Keratinocyte (primary cell): Measurements from ENCODE around the gene TNXB.

Source experiments
- EZH2 ChIP-seq: IDR thresholded peaks from one replicate; pipeline ENCODE4 v1.6.1; 2012; ENCODE audit warnings: inconsistent platforms, mild to moderate bottlenecking, low read length, moderate library complexity
- TF ChIP-seq, protein P1 (sequence below), 3 experiments: IDR thresholded peaks in 1 of 3; conservative IDR thresholded peaks in 1 of 3; optimal IDR thresholded peaks in 1 of 3; 2 replicates in 2 of 3; 3 replicates in 1 of 3; pipeline versions ENCODE3 to v1.5.1; 2011; ENCODE audit warnings: low read length in 3 of 3, mild to moderate bottlenecking in 3 of 3, moderate library complexity in 2 of 3, control low read depth in 1 of 3, inconsistent platforms in 1 of 3; ENCODE audit not compliant: insufficient read depth in 2 of 3; ENCODE audit errors: extremely low read depth in 1 of 3

DNA sequence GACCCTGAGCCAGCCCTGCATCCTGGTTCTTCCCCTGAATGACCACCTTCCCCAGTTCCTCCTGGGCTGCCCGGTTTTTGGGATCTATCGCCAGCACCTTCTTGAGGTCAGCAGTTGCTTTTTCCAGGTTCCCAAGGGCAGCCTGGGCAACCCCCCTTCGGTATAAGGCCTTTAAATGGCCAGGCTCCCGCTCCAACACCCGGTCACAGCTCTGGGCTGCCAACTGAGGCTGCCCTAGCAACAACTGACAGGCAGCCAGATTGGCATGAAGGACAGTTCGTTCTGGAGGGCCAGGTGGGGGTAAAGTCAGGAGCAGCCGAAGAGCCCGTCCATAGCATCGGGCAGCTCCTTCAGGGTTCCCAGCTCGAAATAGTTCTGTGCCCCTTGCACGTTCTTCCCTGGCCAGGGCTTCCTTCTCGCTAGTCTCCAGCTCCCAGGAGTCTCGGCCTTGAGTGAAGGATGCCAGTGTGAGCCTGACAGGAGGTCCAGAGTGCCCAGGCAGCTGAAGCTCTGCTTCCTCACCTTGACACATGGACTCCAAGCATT is 19.7 kb upstream of the TNXB start:
- TF ChIP-seq, protein P1, sequence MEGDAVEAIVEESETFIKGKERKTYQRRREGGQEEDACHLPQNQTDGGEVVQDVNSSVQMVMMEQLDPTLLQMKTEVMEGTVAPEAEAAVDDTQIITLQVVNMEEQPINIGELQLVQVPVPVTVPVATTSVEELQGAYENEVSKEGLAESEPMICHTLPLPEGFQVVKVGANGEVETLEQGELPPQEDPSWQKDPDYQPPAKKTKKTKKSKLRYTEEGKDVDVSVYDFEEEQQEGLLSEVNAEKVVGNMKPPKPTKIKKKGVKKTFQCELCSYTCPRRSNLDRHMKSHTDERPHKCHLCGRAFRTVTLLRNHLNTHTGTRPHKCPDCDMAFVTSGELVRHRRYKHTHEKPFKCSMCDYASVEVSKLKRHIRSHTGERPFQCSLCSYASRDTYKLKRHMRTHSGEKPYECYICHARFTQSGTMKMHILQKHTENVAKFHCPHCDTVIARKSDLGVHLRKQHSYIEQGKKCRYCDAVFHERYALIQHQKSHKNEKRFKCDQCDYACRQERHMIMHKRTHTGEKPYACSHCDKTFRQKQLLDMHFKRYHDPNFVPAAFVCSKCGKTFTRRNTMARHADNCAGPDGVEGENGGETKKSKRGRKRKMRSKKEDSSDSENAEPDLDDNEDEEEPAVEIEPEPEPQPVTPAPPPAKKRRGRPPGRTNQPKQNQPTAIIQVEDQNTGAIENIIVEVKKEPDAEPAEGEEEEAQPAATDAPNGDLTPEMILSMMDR (optimal IDR thresholded peaks at IDR 0.05 in 1 of 3, IDR thresholded peaks at IDR 0.05 in 1 of 3, conservative IDR thresholded peaks at IDR 0.05 in 1 of 3; ENCODE audit: extremely low read depth in 1 of 3, insufficient read depth in 2 of 3, low read length in 3 of 3) = no peak
- no peak for TF ChIP-seq EZH2
